SKM-1 (cell line): Measurements from ENCODE around the gene CCDC91.

Experiments used
- DNase-seq: peaks from one replicate; lab custom pipeline; 2025; ENCODE audit not compliant: unreplicated experiment; lab: John Stamatoyannopoulos, UW

The CCDC91 gene

GRCh38 chr12:28574746-28575592, 384.7 kb downstream of the CCDC91 start:
- DNase-seq = no peak

DNA sequence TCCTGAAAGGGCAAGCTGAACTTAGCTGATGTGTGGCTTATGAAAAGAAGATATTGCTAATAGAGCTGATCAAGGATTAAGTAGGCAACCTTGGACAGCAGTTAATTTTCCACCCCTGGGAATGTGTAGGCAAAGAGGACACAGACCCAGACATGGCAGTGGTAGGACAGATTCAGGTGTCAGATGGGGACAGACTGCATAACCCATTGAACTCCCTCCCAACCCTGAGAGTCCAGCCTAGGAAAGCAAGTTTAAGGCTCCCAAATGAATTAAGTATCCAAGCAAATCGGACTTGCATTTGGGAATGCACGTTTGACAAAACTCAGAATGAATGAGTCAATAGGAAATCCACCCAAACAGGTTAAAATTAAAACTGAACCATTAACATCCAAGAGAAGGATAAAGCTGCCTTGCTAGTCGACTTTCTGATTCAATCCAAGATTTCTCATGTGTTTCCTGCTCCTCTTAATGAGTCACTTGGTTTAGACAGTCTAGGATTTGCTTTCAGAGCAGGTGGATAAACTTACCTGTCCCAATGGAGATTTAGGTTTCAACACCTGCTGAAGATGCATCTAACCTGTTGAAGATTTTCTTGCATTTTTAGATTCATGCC, 385.4 kb downstream of the CCDC91 start:
- no peak for DNase-seq

GRCh38 chr12:28578361-28578760, 388.1 kb downstream of the CCDC91 start:
- DNase-seq = no peak

DNA sequence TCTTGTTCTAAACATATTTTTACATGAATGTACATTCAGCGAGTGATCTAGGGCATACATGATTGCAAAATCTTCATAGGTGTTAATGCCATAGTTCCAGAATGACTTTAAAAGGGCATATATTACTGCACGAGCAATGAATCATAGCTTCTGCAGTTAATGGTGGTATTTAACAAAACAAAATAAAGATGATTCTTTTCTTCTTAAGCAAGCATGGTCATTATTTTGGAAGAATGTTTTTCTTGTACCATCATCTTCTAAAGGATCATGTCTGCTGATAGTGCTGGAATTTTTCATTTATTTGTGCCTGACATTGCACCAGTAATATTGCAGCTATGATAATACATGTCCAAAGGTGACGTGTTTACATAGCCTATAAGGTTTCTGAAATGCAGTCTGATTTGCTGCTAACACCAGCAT, 388.6 kb downstream of the CCDC91 start:
- DNase-seq = no peak

DNA sequence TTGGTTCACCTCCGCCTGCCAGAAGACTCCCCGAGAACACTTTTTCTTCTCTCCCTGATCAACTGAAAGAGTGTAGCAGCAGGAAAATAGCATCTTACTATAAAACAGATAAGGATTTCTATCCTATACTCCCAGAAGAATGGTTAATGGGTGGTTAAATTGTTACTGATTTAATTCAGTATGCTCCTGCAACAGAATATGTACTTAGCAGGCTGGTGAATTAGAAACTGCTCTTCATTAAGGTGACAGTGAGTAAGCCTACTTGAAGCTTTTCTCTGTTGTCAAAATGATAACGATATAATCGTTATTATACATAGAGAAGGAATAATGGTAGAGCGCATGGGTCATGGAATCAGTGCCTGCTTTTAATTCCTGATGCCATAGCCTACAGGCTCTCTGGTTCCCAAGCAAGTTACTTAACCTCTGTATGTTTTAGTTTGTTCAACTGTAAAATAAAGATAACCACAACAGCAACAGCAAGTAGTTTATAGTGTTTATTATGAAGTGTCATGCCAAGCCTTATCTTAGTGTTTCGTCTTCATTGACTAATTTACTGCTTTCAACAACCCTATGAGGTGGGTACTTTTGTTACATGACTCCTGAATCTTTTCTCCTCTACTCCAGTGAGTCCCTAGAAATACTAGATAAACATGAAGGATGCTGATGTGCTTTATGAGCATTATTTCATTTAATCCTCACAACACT, 392.6 kb downstream of the CCDC91 start:
- DNase-seq = no peak

DNA sequence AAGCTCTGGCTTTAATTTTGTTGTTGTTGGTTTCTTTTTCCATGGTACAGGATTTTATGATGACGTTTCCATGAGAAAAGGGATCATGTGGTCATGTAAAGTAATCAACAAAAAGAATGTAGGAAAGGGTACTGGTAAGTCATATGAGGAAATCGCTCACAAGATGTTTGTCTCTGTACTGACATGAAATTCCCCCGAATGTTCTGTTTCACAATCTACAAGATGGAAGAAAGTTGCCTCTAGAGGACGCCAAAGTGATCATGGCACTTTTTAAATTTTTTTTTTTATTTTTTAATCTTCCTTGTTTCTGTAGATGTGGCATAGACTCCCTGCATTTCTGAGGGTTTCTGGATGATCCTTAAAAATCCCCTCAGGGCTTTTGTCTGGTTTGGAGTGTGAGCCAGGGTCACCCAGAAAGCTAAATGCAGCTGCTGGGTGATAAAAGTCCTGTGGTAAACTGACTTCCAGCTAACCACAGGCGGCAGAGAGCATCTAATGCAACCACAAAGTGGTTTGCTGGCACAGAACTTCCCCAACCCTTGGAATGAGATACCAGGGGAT, 393.5 kb downstream of the CCDC91 start:
- peak; percentile 22 for DNase-seq

- DNase-seq = no peak
Observed at GRCh38 chr12:28585146-28585545, 394.9 kb downstream of the CCDC91 start.

- no peak for DNase-seq
Observed at GRCh38 chr12:28586481-28586880, 396.2 kb downstream of the CCDC91 start.

DNA sequence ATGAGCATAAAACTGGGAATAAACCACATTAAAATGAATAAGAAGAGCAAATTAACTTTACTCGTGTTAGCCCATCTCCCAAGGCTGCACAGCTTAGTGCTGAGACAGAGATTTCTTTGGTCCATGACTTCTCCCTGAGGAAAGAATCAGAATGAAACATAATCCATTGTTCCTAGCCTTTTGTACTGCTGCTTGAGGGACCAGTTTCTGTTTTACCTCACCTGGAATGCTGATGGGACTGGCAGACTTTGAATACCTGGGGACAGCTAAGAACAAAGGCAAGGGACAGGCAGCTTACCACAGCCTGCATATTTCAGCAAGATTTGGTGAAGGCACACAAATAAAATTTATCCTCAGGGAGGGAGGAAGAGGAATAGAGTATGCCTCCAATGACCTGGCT, 401.6 kb downstream of the CCDC91 start:
- no peak for DNase-seq
